CD14-positive monocyte (primary cell): ENCODE data around the gene PANX2. TPM values are rescaled to one million over a fixed set of nuclear protein-coding genes. Genes with fewer than 3 reads are reported as not detected.

Source experiments
- DNase-seq, 3 donors: peaks; one replicate each; pipeline ENCODE4 v3.0.0-alpha.2; 2011 to 2022
- H2AFZ ChIP-seq: 2 replicates; pipeline ENCODE4 v1.6.0; 2012; ENCODE audit warnings: mild to moderate bottlenecking, low read depth, low read length, inconsistent platforms; ENCODE audit not compliant: insufficient read depth, poor library complexity, severe bottlenecking
- H3K27ac ChIP-seq, 2 donors: 1 replicate in 1 of 2; 2 replicates in 1 of 2; pipeline ENCODE4 v1.5.1; 2012 to 2013; ENCODE audit warnings: low read length in 2 of 2, control low read depth in 1 of 2, inconsistent platforms in 1 of 2, low read depth in 1 of 2, mild to moderate bottlenecking in 1 of 2
- H3K27me3 ChIP-seq, 2 donors: one replicate each; pipeline versions ENCODE4 v1.6.0 to v1.6.1; 2011 to 2013; ENCODE audit warnings: low read length in 2 of 2; ENCODE audit not compliant: control insufficient read depth in 2 of 2, insufficient read depth in 2 of 2
- H3K36me3 ChIP-seq, 2 donors: replicated peaks in 1 of 2; 1 replicate in 1 of 2; 2 replicates in 1 of 2; pipeline versions ENCODE4 v1.5.1 to v1.6.1; 2012 to 2013; ENCODE audit warnings: low read length in 2 of 2, control low read depth in 1 of 2, inconsistent platforms in 1 of 2, mild to moderate bottlenecking in 1 of 2; ENCODE audit not compliant: insufficient read depth in 2 of 2, control insufficient read depth in 1 of 2
- H3K4me1 ChIP-seq, 2 donors: 1 replicate in 1 of 2; 2 replicates in 1 of 2; pipeline versions ENCODE4 v1.5.1 to v1.6.1; 2012 to 2013; ENCODE audit warnings: low read length in 2 of 2, control low read depth in 1 of 2, inconsistent platforms in 1 of 2, mild to moderate bottlenecking in 1 of 2, moderate library complexity in 1 of 2; ENCODE audit not compliant: insufficient read depth in 2 of 2, control insufficient read depth in 1 of 2
- H3K4me2 ChIP-seq: replicated peaks from 2 replicates; pipeline ENCODE3; 2012; ENCODE audit warnings: low read length, moderate library complexity, mild to moderate bottlenecking; ENCODE audit not compliant: poor library complexity, severe bottlenecking; ENCODE audit errors: extremely low read depth
- H3K4me3 ChIP-seq, 3 experiments: fragments of 200-600 bp in 1 of 3; sonication (generic) in 1 of 3; replicated peaks in 1 of 3; 1 replicate in 2 of 3; 2 replicates in 1 of 3; pipeline ENCODE4 v1.5.1; 2011 to 2013; ENCODE audit warnings: low read length in 3 of 3, mild to moderate bottlenecking in 3 of 3, control low read depth in 2 of 3, low read depth in 2 of 3, inconsistent platforms in 1 of 3, moderate library complexity in 1 of 3
- H3K79me2 ChIP-seq: 2 replicates; pipeline ENCODE4 v1.6.0; 2012; ENCODE audit warnings: mild to moderate bottlenecking, control low read depth, inconsistent platforms, low read length, moderate library complexity; ENCODE audit not compliant: insufficient read depth
- H3K9ac ChIP-seq: 2 replicates; pipeline ENCODE4 v1.6.0; 2017; ENCODE audit warnings: low read length, mild to moderate bottlenecking; ENCODE audit not compliant: insufficient read depth, poor library complexity, severe bottlenecking
- H3K9me3 ChIP-seq, 2 donors: replicated peaks in 1 of 2; 1 replicate in 1 of 2; 2 replicates in 1 of 2; pipeline versions ENCODE4 v1.5.1 to v1.6.1; 2012 to 2013; ENCODE audit warnings: low read length in 2 of 2, control low read depth in 1 of 2; ENCODE audit not compliant: control insufficient read depth in 1 of 2, insufficient read depth in 1 of 2
- H4K20me1 ChIP-seq: 2 replicates; pipeline ENCODE4 v1.6.0; 2012; ENCODE audit warnings: mild to moderate bottlenecking, low read length, control low read depth, moderate library complexity; ENCODE audit not compliant: insufficient read depth
- H3K27ac Mint-ChIP-seq, 7 donors: one replicate each; pipeline ENCODE4 v1.8.0; 2020; ENCODE audit warnings: mild to moderate bottlenecking in 7 of 7, mixed read lengths in 7 of 7, moderate library complexity in 6 of 7, inconsistent platforms in 2 of 7
- H3K27me3 Mint-ChIP-seq, 3 donors: one replicate each; pipeline ENCODE4 v1.8.0; 2021 to 2022; ENCODE audit warnings: low read depth in 3 of 3, mild to moderate bottlenecking in 3 of 3, mixed read lengths in 3 of 3, moderate library complexity in 3 of 3, inconsistent platforms in 1 of 3
- H3K36me3 Mint-ChIP-seq, 2 donors: one replicate each; pipeline ENCODE4 v1.8.0; 2020; ENCODE audit warnings: mixed read lengths in 2 of 2, inconsistent platforms in 1 of 2, mild to moderate bottlenecking in 1 of 2
- H3K4me1 Mint-ChIP-seq: one replicate; pipeline ENCODE4 v1.8.0; 2020; ENCODE audit warnings: mild to moderate bottlenecking, mixed read lengths
- H3K4me3 Mint-ChIP-seq, 2 donors: one replicate each; pipeline ENCODE4 v1.8.0; 2020; ENCODE audit warnings: mild to moderate bottlenecking in 2 of 2, mixed read lengths in 2 of 2, moderate library complexity in 1 of 2
- H3K9me3 Mint-ChIP-seq, 7 donors: one replicate each; pipeline ENCODE4 v1.8.0; 2020 to 2022; ENCODE audit warnings: mixed read lengths in 7 of 7, mild to moderate bottlenecking in 6 of 7, moderate library complexity in 6 of 7, inconsistent platforms in 2 of 7
- WGBS: methylation state at CpG from one replicate; pipeline ENCODE4 v1.1.5; 2013; ENCODE audit warnings: missing lambda C conversion rate; ENCODE audit not compliant: insufficient coverage; 5-methylcytosine and 5-hydroxymethylcytosine counted together
- intact Hi-C, 2 donors: fragments of 100-400 bp; cut with micrococcal nuclease; formaldehyde crosslinking; loops; one replicate each; pipeline versions ENCODE4 v1.15.0 to v1.15.1; 2023
- polyA plus RNA-seq, 3 donors: library from polyadenylated mRNA; depleted of rRNA in 1 of 3; unstranded in 2 of 3; stranded (reverse) in 1 of 3; fragments of 300-500 nt in 2 of 3; fragments of >200 nt in 1 of 3; fragmentation: Illumina TruSeq in 2 of 3; gene quantifications; 1 replicate in 2 of 3; 2 replicates in 1 of 3; pipeline ENCODE4 v1.2.3, GENCODE V29; 2012 to 2021
- TF ChIP-seq, protein P1 (sequence below): fragments of 200-600 bp; IDR thresholded peaks from one replicate; pipeline ENCODE4 v1.8.0; 2022; ENCODE audit warnings: antibody characterized with exemption, mild to moderate bottlenecking

Gene PANX2
- polyA plus RNA-seq, 3 donors, result 0.05 to 6.0 TPM; not detected in 1

DNA sequence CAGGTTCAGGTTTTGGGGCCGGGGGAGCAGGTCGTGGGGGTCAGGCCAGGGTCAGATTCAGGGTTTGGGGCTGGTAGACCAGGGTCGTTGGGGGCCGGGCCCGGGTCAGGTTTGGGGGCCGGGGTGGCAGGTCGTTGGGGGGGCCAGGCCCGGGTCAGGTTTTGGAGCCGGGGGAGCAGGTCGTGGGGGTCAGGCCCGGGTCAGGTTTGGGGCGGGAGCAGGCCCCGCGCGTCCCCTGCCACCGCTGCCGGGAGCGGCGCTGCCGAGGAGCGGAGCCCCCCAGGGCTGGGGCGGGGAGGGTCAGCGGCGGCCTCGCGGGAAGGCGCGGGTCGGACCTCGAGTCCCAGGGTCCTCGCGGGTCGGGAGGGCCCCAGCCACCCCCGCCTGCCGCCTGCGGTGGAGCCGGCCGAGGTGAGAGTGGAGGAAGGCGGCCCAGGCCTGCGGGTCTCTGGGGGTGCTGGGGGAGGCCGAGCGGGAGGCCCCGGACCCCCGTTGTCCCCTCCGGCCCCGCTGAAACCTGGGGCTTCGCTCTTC is 15.7 kb downstream of the PANX2 start:
- H3K4me2 ChIP-seq, result peak overlapping the region; percentile 96
- peak overlapping the region; percentile 83 for H3K9ac ChIP-seq
- no peaks in the 10 kb centered on the region for H4K20me1 ChIP-seq
- H3K4me1 ChIP-seq, result peaks cover 63 to 74% of the 10 kb centered on the region in 2 donors
- DNase-seq, result no peak
- H3K4me3 ChIP-seq, result peak overlapping the region; percentile 55 to 86 (median 56)
- peak overlapping the region; percentile 95 for H3K4me3 Mint-ChIP-seq
- no peaks in the 10 kb centered on the region for H3K9me3 ChIP-seq
- TF ChIP-seq, protein P1, sequence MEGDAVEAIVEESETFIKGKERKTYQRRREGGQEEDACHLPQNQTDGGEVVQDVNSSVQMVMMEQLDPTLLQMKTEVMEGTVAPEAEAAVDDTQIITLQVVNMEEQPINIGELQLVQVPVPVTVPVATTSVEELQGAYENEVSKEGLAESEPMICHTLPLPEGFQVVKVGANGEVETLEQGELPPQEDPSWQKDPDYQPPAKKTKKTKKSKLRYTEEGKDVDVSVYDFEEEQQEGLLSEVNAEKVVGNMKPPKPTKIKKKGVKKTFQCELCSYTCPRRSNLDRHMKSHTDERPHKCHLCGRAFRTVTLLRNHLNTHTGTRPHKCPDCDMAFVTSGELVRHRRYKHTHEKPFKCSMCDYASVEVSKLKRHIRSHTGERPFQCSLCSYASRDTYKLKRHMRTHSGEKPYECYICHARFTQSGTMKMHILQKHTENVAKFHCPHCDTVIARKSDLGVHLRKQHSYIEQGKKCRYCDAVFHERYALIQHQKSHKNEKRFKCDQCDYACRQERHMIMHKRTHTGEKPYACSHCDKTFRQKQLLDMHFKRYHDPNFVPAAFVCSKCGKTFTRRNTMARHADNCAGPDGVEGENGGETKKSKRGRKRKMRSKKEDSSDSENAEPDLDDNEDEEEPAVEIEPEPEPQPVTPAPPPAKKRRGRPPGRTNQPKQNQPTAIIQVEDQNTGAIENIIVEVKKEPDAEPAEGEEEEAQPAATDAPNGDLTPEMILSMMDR, result no peak
- H3K27me3 ChIP-seq, result no peaks in the 10 kb centered on the region
- H3K36me3 ChIP-seq, result no peaks in the 10 kb centered on the region
- H3K9me3 Mint-ChIP-seq, result no peaks in the 10 kb centered on the region
- H3K36me3 Mint-ChIP-seq, result peaks cover 8 to 9% of the 10 kb centered on the region in 2 donors
- peaks cover 0 to 4% (median 2%) of the 10 kb centered on the region in 3 donors for H3K27me3 Mint-ChIP-seq
- peaks cover 50% of the 10 kb centered on the region for H3K4me1 Mint-ChIP-seq
- peaks cover 43% of the 10 kb centered on the region for H3K79me2 ChIP-seq
- intact Hi-C loops, result loop anchor here (2.0 to 5.0 kb wide), 2 partner anchors 13 to 346 kb away; partner anchors contain the start of gene TYMP (in 1 of the 2)
- H2AFZ ChIP-seq, result no peak overlapping the region
- peak overlapping the region; percentile 78 to 96 (median 88) for H3K27ac Mint-ChIP-seq
- under 1% methylated on average over 44 of the region's 47 CpGs for WGBS
- H3K27ac ChIP-seq, result peak overlapping the region; percentile 31 to 83

DNA sequence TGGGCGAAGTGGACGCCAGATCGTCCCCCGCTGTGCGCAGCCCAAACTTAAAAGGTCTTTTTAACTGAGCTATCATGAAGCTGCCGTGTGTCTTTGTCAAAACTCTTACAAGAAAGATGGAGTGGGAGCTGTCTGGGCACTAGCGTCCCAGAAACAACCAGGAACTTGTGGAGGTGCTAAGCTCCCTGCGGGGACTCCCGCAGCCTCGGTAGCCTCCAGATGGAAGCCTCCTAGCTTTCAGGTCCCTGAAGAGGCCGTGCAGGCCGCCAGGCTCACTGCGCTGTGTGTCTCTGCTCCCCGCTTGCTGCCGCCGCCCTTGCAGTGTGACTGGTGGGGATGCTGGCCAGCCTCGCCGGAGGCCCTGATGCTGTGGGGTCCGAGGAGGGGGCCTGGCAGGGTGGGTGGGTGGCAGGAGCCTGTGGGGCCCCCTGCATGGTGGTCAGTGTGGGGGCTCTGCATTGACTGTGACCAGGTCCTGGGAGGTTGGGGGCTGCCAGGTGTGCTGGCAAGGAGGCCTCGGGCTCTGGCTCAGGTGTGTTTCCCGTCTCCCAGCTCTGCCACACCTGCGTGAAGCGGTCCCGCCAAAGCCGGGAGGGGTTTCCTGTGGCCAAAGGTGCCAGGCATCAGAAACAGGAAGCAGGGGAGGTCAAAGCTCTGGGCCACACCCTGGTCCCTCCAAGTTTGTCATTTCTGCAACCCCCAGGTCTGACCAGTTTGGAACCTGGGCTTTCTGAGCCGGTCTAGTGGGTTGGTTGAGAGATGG is 16.4 kb downstream of the PANX2 start:
- Histone ChIP-seq H3K4me3 (peak overlapping the region; percentile 55 to 86 (median 56)), H3K27me3 (no peaks in the 10 kb centered on the region), H3K36me3 (no peaks in the 10 kb centered on the region), H3K27ac (peak overlapping the region; percentile 31 to 83), H2AFZ (no peak overlapping the region), H3K9ac (peak overlapping the region; percentile 83), H3K4me1 (peaks cover 70 to 80% of the 10 kb centered on the region in 2 donors), H3K79me2 (peaks cover 48% of the 10 kb centered on the region), H3K4me2 (peak overlapping the region; percentile 96), H3K9me3 (no peaks in the 10 kb centered on the region), H4K20me1 (no peaks in the 10 kb centered on the region)
- intact Hi-C loops, result loop anchor here (2.0 to 5.0 kb wide), 2 partner anchors 14 to 345 kb away; partner anchors contain the start of gene TYMP (in 1 of the 2)
- H3K4me1 Mint-ChIP-seq, result peaks cover 57% of the 10 kb centered on the region
- H3K9me3 Mint-ChIP-seq, result no peaks in the 10 kb centered on the region
- peaks cover 0 to 4% (median 2%) of the 10 kb centered on the region in 3 donors for H3K27me3 Mint-ChIP-seq
- H3K36me3 Mint-ChIP-seq, result peaks cover 7 to 9% of the 10 kb centered on the region in 2 donors
- peak overlapping the region; percentile 78 to 96 (median 88) for H3K27ac Mint-ChIP-seq
- WGBS, result 32% methylated on average over 23 of the region's 26 CpGs
- DNase-seq, result peak in 1 of 3 donors; percentile 22
- peak overlapping the region; percentile 95 for H3K4me3 Mint-ChIP-seq
- TF ChIP-seq, protein P1, result no peak
